ENCODE data around the gene LCTL.
"Not testable (repeated sequence)": the region's sequence is repeated elsewhere in the genome, so short reads cannot be mapped to it uniquely, and the experiment has no call there.

Gene LCTL

DNA sequence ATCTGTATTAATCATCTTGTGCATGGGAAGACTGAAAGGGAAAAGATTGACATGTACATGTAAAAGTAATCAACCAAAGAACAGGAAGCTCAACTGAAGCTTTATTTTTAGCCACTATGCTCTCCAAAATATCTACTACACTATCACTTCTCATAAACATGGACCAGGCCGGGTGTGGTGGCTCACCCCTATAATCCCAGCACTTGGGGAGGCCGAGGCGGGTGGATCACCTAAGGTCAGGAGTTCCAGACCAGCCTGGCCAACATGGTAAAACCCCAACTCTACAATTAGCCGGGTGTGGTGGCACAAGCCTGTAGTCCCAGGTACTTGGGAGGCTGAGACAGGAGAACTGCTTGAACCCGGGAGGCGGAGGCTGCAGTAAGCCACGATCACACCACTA is 65.5 kb downstream of the LCTL start:
- not testable (repeated sequence) for DNase-seq (ENCODE audit: low read depth)

DNA sequence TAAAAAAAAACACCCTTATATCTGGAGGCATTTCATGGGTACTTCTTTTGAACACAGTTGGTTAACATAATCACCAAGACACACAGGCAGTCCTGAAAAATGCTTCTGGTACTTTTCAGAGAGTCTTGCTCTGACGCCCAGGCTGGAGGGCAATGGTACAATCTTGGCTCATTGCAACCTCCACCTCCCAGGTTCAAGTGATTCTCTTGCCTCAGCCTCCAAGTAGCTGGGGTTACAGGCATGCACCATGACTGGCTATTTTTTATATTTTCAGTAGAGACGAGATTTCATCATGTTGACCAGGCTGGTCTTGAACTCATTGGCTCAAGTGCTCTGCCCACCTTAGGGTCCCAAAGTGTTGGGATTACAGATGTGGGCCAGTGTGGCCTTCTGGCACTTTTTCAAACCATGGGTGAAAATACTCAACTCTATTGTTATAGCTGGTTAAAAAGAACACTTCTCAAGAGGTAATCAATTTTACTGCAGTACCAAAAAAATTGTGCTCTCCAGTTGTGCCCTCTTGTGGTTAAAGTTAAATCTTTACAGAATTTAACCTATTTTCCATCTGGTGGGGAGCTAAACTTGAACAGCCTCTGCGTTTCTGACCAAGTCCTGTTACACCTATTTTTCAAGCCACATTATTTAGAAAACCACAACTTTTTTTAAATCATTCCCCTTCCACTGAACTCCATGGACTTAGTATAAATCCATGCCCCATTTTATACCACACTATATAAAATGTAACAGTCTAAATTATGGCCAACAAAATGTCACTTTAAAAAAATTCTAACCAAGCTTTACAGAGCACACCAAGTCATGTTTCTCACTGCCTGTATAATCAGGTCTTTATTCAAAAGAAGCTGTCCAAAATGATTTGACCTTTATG is 67.1 kb downstream of the LCTL start:
- no peak for DNase-seq (ENCODE audit: low read depth)
